GM19023 (cell line): ENCODE measurements around the gene C1QTNF2.
A peak's percentile ranks its signal among the peaks of the same experiment; 100 is the strongest.

Experiments
- ATAC-seq: cut with Tn5 transposase; IDR thresholded peaks from one replicate; pipeline ENCODE4 v1.9.1; 2021; ENCODE audit warnings: mild to moderate bottlenecking, moderate library complexity; ENCODE audit not compliant: unreplicated experiment

The C1QTNF2 gene

GRCh38 chr5:160369990-160370712 lies at the start of gene C1QTNF2:
Gene C1QTNF2, minus strand, starts transcription at chr5:160370626. Its CDS starts 15,615 bp downstream, at chr5:160355011.
- ATAC-seq: no peak

- no peak for ATAC-seq
Observed at GRCh38 chr5:160420331-160420610, 49.8 kb upstream of the C1QTNF2 start.

GRCh38 chr5:160419458-160420330 lies 49.3 kb upstream of the C1QTNF2 start:
- ATAC-seq: no peak

GRCh38 chr5:160418561-160419457 lies 48.4 kb upstream of the C1QTNF2 start, which contains the start of gene SLU7:
Gene SLU7, minus strand, starts transcription at chr5:160419081. Its CDS starts 3,787 bp downstream, at chr5:160415294.
- ATAC-seq: peak; percentile 70

- peak; percentile 93 for ATAC-seq
Observed at GRCh38 chr5:160399402-160400353, 29.3 kb upstream of the C1QTNF2 start, which contains the start of gene FAM200C. Gene FAM200C, minus strand, starts transcription at chr5:160400054. Its CDS starts 4,564 bp downstream, at chr5:160395490.

- no peak for ATAC-seq
Observed at GRCh38 chr5:160398806-160399205, 28.4 kb upstream of the C1QTNF2 start.

GRCh38 chr5:160397492-160397891 lies 27.1 kb upstream of the C1QTNF2 start:
- ATAC-seq: no peak

- no peak for ATAC-seq
Observed at GRCh38 chr5:160395111-160395510, 24.7 kb upstream of the C1QTNF2 start.

GRCh38 chr5:160390787-160391696 lies 20.6 kb upstream of the C1QTNF2 start:
- ATAC-seq: no peak

GRCh38 chr5:160387445-160387844 lies 17.0 kb upstream of the C1QTNF2 start:
- ATAC-seq: no peak

- ATAC-seq: no peak
Observed at GRCh38 chr5:160385496-160385895, 15.1 kb upstream of the C1QTNF2 start.

- ATAC-seq: no peak
Observed at GRCh38 chr5:160384681-160385080, 14.3 kb upstream of the C1QTNF2 start.

- ATAC-seq: no peak
Observed at GRCh38 chr5:160382346-160382745, 11.9 kb upstream of the C1QTNF2 start.

- no peak for ATAC-seq
Observed at GRCh38 chr5:160380041-160380440, 9.6 kb upstream of the C1QTNF2 start.

GRCh38 chr5:160379511-160379910 lies 9.1 kb upstream of the C1QTNF2 start:
- no peak for ATAC-seq

GRCh38 chr5:160378330-160378729 lies 7.9 kb upstream of the C1QTNF2 start:
- ATAC-seq: no peak

GRCh38 chr5:160377651-160378050 lies 7.2 kb upstream of the C1QTNF2 start:
- no peak for ATAC-seq

GRCh38 chr5:160376416-160376815 lies 6.0 kb upstream of the C1QTNF2 start:
- ATAC-seq: no peak

- no peak for ATAC-seq
Observed at GRCh38 chr5:160375701-160376100, 5.3 kb upstream of the C1QTNF2 start.
